HL-60 (cell line): ENCODE results near the gene SOX15.

Experiments used
- GABPA ChIP-seq: IDR thresholded peaks from 2 replicates; pipeline ENCODE4 v1.6.1; 2012; ENCODE audit warnings: low read depth
- TF ChIP-seq, protein P1 (sequence below): IDR thresholded peaks from one replicate; pipeline ENCODE4 v1.5.1; 2011; ENCODE audit warnings: low read length, control low read depth, inconsistent platforms; ENCODE audit not compliant: insufficient read depth

GRCh38 chr17:7574176-7574953, 15.5 kb downstream of the SOX15 start:
- TF ChIP-seq GABPA: no peak
- TF ChIP-seq, protein P1, sequence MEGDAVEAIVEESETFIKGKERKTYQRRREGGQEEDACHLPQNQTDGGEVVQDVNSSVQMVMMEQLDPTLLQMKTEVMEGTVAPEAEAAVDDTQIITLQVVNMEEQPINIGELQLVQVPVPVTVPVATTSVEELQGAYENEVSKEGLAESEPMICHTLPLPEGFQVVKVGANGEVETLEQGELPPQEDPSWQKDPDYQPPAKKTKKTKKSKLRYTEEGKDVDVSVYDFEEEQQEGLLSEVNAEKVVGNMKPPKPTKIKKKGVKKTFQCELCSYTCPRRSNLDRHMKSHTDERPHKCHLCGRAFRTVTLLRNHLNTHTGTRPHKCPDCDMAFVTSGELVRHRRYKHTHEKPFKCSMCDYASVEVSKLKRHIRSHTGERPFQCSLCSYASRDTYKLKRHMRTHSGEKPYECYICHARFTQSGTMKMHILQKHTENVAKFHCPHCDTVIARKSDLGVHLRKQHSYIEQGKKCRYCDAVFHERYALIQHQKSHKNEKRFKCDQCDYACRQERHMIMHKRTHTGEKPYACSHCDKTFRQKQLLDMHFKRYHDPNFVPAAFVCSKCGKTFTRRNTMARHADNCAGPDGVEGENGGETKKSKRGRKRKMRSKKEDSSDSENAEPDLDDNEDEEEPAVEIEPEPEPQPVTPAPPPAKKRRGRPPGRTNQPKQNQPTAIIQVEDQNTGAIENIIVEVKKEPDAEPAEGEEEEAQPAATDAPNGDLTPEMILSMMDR: no peak
